ENCODE measurements around the gene C2orf76.
"Not testable (repeated sequence)": the region's sequence is repeated elsewhere in the genome, so short reads cannot be mapped to it uniquely, and the experiment has no call there.

C2orf76 gene

DNA sequence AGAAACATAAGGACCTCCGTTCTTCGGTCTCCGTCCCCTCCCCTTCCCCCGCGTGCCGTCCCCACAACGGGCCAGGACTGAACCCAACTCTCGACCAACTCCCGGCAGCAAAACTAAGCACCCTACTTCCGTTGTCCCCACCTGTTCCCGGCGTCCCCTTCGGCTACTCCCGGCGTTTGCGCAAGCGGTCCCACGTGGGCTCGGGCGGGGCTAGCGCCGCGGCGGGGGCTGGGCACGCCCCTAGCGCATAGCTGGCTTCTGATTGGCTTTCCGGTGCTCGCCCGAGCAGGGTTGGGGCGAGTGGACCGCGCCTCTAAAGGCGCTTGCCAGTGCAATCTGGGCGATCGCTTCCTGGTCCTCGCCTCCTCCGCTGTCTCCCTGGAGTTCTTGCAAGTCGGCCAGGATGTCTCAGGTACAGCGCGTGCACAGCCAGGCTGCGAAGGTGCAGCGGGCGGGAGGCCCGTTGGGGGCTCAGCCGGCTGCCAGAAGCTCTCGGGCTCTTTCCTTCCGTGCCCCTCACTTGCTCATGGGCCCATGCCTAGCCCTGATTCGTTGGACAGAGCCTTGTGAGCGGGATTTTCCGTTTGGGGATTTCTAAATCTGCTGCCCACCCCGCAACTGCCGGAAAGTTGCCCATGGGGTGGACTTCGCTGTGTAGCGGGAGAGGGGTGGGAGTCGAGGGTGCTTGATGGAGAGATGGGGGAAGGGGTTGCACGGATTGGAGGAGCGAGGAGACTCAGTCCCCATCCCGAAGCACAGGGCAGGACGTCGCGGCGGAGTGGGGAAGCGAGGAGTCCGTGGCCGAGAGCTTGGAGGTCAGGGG, at the start of gene C2orf76, which contains the start of gene DBI:
Gene C2orf76, minus strand, starts transcription at position 186 of the 823 bp plus-strand sequence. CDS start 26,875 bp downstream, outside the sequence.
Gene DBI, plus strand, starts transcription at position 329 of the 823 bp plus-strand sequence. Its CDS starts 75 bp downstream, at position 404.
- DNase-seq (ENCODE audit: low read depth in 3 of 3, low spot score in 1 of 3) = peak; percentile 75 to 86 (median 79)

DNA sequence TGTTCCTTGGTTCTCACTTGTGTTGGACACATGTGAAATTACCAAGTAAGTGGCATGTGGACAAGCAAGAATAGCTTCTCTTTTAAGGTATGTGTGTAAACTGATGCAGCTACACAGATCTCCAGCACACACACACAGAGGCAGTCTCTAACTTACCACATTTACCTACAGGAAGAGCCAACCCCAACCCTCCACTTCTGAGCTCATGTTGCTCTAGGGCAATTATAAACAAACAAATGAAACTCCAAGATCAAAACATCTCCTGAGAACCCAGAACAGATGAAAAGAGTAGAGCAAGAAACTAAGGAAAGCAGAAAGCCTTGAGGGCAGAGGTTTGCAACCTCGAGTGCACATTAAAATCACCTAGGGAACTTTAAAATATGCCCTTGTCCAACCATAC, 49.0 kb upstream of the C2orf76 start:
- DNase-seq (ENCODE audit: low read depth in 3 of 3, low spot score in 1 of 3) = no peak

DNA sequence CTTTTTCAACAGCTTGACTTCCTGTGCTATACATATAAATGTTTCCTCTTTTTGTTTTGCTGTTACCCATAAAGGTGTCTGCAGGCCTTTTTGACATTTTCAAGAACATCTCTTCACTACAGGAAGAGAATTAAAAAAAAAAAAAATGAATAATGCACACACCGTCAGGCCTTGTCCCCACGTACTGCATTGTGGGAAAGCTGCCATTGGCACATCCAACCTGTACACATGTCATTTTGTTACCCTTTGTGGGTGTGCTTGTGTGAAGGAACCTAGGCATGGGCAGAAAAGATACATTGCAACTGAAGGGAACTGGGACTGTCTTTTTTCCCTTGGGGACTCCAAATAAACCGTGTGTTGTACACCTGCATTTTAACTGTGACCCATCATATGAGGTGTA, 48.3 kb upstream of the C2orf76 start:
- DNase-seq (ENCODE audit: low read depth in 3 of 3, low spot score in 1 of 3) = no peak

DNA sequence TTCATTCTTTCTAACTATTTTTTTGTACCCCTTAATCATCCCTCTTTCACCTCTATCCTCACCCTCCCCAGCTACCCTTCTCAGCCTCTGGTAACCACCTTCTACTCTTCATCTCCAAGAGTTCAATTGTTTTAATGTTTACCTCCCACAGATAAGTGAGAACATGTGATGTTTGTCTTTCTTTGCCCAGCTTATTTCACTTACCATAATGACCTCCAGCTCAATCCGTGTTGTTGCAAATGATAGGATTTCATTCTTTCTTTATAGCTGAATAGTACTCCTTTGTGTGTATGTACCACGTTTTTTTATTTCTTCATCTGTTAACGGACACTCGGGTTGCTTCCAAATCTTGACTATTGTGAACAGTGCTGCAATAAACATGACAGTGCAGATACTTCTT, 42.9 kb upstream of the C2orf76 start:
- no peak for DNase-seq (ENCODE audit: low read depth in 3 of 3, low spot score in 1 of 3)

DNA sequence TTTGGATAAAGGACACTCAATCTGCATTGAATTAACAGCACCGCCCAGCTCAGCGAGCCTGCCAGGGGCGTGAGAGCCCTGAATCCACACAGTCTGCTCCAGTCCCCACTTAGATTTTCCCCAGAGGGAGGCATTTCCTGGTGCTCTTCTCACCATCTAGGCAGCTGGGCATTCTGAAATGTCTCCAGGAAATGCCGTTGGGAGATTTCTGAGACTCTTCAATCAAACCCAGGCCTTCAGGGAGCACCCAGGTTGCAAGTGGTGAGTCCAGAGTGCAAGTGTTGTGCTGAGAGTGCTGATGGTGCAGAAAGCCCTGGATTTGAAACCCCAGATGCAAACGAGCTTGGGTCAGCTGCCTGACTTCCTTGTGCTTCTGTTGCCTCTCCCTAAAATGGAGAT, 41.6 kb upstream of the C2orf76 start:
- no peak for DNase-seq (ENCODE audit: low read depth in 3 of 3, low spot score in 1 of 3)

DNA sequence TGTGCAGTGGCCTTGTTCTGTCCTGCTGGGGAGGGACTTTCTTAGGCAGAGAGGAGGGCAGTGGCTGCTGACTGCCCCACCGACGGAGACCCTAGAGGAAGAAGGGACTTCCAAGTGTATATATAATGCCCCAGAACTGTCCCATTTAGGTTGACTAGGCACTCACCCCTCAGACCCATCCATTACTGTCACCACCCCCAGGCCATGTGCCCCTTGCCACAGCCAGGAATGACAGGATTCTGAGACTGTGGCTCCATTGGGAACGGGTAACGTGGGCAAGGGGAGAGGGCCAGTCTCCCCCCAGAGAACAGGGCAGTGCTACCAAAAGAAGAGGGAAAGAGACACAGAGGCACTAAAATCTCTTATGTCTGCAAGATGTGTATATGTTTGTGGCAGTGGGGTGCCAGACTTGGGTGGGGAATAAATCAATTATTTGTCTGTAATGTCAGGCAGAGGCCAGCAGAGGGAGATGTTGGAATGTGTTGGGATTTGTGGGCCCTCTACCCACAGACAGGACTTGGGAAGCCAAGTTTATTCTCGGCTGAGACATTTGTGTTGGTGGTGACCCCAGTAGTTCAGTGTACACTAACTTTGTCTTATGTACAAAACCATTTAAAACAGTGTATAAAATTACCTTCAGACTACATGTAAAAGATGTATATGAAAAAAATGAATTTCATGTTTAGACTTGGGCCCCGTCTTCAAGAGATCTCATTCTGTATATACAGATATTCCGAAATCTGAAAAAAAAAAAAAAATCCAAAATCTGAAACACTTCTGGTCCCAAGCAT, 41.0 kb upstream of the C2orf76 start:
- DNase-seq (ENCODE audit: low read depth in 3 of 3, low spot score in 1 of 3) = no peak

DNA sequence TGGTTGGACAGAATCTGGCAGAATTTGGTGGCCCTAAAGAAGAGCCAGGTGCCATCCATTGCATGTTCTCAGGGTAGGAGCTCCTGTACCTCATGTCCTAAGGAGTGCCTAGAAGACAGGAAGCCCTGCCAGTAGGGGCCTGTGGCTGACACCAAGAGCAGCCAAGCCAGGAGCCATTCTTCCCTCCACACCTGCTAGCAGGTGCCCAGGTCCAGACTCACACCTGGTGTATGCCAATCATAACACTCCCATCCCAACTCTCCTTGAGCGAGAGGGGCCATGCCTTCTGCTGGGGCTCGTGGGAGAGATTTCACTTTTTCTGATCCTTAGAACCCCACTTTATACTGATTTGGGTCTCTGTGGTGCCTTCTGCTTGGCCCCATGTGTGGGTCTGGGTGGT, 38.5 kb upstream of the C2orf76 start:
- DNase-seq (ENCODE audit: low read depth in 3 of 3, low spot score in 1 of 3) = no peak

DNA sequence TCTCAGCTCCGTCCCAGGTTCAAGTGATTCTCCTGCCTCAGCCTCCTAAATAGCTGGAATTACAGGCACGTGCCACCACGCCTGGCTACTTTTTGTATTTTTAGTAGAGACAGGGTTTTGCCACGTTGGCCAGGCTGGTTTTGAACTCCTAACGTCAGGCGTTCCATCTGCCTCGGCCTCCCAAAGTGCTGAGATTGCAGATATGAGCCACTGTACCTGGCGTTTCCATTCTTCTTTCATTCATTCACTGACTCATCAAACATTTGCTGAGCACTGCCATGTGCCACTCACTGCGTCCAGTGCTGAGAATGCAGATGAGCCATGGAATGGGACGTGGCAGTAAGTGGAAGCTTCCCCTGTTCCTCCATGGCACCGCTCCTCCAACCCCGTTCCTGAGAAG, 37.0 kb upstream of the C2orf76 start:
- not testable (repeated sequence) for DNase-seq (ENCODE audit: low read depth in 3 of 3, low spot score in 1 of 3)

DNA sequence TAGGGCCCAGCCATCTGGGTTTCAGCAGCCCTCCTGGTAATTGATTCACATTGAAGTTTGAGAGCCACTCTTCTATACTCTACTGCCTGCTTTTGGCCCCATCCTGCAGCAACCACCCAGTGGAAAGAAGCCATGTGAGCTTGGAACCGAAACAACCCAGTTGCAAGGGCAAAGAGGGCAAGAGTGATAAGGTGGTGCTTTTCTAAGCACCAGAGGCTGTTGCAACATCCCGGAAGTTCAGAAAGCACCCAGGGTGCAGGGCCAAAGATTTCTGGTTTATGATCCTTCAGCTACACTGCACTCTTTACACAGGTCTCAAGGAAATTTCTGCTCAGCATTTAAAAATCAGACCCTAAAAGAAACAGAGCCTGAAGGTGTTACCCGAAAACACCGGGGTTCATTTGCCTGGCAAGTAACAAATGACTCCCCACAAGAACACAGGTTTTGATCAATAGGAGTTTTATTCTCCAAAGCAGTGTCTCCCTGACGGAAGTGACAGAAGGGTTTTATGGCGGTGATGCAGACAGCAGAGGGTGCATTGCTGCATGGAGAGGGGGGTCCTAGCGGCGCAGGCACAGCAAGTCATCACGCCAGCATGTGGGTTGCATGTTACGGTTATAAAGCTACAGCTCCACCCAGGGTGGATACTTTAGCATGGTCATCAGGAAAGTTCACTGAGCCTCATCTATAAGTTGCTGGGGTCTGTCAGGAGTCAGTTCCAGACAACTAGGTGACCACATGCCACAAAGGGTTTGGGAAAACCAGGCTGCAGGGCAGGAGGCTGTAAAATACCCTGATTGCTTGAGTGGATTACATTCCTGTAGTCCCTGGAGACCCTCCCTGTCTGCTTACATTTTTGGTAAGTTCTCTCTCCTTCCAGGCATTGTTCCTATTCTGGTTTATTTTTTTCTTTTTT, 36.3 kb upstream of the C2orf76 start:
- DNase-seq (ENCODE audit: low read depth in 3 of 3, low spot score in 1 of 3) = no peak

DNA sequence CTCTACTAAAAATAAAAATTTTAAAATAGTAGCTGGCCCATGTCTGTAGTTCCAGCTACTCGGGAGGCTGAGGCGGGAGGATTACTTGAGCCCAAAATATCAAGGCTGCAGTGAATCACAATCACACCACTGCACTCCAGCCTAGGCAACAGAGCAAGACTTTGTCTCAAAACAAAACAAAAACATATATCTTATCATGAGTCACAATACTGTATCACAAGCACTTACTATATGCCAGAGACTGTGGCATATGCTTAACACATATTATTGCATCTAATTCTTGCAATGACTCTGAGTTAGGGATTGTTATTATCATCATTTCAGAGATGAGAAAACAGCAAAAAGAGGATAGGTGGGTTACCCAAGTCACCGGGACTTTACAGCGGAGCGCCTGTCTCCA, 35.5 kb upstream of the C2orf76 start:
- no peak for DNase-seq (ENCODE audit: low read depth in 3 of 3, low spot score in 1 of 3)

DNA sequence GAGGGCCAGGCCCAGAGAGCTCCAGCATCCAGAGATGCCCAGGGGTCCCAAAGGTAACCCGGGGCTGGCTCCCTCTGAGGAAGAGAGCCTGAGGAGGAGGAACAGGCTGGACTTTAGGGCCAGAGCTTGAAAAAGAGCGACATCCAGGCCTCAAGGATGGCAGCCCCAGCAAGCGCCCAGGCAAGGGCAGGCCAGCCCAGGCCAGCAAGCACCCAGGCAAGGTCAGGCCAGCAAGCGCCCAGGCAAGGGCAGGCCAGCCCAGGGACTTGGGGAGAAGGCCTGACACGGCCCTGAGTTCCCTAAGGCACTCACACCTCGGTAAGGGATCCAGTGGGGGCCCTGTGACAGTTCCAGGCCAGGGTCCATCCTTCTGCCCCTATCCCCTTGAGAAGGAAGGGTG, 30.6 kb upstream of the C2orf76 start:
- no peak for DNase-seq (ENCODE audit: low read depth in 3 of 3, low spot score in 1 of 3)

DNA sequence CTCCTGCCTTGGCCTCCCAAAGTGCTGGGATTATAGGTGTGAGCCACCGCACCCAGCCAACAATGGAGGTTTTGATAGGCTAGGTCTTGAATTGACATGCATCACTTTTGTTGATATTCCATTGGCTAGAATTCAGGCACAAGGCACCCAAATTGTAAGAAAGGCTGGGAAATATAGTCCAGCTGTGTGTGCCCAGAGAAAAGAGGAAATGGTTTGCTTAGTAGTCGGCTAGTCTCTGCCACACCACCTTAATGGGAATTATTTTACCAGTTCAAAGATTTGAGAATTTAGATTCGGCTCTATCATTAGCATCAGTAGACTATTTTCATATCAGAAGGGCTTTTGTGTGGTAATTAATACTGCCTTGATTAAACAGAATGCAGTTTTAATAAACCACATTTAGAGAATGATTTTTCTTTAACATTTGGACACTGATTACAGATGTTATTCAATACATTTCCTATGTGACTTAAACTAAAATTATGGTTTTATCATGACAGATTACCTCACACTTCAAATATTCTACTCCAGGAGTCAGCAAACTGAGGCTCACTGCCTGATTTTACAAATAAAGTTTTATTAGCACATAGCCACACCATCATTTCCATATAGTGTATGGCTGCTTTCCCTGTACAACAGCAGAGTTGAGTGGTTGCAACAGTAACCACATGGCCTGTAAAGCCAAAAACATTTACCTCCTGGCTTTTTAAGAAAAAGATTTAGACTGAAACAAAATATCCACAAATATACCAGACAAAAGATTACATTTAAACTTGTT, 27.5 kb upstream of the C2orf76 start:
- no peak for DNase-seq (ENCODE audit: low read depth in 3 of 3, low spot score in 1 of 3)

DNA sequence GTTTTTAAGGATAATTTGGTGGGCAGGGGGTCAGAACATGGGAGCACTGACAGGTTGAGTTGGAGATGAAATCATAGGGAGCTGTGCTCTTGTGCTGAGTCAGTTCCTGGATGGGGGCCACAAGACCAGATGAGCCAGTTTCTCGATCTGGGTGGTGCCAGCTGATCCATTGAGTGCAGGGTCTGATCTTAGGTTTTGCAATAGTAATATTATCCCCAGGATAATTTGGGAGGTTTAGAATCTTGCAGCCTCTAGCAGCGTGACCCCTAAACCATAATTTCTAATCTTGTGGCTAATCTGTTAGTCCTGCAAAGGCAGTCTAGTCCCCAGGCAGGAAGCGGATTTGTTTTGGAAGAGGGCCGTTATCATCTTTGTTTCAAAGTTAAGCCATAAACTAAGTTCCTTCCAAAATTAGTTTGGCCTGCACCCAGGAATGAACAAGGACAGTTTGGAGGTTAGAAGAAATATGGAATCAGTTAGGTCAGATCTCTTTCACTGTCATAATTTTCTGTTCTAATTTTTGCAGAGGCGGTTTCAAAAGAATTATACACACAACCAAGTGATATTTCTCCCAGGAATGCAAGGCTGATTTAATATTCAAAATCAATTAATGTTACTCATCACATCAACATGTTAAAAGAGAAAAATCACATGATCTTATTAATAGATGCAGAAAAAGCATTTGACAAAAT, 23.1 kb upstream of the C2orf76 start:
- no peak for DNase-seq (ENCODE audit: low read depth in 3 of 3, low spot score in 1 of 3)

DNA sequence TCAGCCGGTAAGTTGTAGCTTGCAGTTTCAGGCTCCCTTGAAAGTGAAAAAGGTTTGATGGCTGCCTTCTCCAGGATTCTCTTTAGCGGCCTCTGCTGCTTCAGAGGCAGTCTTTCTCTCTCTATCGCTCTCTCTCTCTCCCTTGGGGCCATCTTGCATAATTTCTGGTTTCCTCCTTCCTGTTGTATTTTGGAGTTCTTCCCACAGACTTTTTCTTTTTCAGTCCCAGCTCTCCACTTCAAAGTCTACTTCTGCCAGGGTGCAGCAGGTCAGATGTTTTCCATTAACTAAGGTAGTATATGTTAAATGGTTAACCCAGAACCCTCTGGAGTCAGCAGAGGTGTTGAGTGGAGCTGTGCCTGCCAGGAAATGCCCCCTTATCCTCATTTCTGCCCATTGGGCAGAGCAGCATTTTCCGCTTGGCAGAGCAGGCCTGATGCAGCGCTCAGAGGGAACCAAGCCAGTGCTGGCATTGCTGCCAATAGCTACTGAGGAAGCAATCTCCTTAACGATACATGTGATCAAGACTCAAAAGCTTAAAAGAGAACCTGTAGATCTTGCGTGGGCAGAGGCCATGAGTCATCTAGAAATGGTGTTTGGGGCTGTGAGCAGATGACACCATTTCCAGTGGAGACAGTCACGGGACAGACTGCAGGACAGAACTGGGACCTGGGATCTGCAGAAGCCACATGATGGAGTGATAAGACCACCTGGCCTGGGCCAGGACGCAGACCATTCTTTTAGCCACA, 20.9 kb upstream of the C2orf76 start:
- DNase-seq (ENCODE audit: low read depth in 3 of 3, low spot score in 1 of 3) = no peak

DNA sequence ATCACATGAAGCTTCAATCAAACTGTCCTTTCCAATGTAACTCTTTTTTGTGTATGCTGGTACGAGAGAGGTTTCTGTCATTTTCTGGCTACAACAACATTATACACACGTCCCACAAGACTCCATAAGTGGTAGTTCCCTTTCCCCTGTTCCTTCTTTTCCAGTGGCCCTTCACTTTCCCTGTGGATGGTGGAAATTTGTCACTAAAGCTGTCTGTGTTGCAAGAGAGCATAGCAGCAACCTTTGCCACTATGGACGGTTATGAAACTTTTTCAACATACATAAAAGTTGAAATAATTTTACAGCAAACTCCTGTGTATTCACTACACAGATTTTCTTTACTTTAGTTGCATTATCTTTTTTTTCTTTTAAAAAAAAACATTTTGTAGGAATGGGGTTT, 18.8 kb upstream of the C2orf76 start:
- no peak for DNase-seq (ENCODE audit: low read depth in 3 of 3, low spot score in 1 of 3)

DNA sequence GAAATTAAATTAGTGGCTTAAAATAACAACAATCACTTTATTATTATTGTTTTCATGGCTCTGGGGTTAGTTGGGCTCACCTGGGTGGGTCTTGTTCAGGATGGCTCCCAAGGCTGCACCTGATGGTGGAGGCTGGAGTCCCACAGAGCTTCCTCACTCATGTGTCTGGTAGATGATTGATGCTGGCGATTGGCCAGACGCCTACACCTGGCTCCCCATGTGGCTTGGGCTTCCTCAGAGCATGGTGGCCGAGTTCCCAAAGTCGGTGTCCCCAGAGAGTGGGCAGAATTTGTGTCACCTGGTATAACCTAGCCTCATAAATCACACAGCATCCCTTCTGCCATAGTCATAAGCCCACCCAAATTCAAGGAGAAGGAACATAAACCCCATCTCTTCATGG, 18.3 kb upstream of the C2orf76 start:
- no peak for DNase-seq (ENCODE audit: low read depth in 3 of 3, low spot score in 1 of 3)

DNA sequence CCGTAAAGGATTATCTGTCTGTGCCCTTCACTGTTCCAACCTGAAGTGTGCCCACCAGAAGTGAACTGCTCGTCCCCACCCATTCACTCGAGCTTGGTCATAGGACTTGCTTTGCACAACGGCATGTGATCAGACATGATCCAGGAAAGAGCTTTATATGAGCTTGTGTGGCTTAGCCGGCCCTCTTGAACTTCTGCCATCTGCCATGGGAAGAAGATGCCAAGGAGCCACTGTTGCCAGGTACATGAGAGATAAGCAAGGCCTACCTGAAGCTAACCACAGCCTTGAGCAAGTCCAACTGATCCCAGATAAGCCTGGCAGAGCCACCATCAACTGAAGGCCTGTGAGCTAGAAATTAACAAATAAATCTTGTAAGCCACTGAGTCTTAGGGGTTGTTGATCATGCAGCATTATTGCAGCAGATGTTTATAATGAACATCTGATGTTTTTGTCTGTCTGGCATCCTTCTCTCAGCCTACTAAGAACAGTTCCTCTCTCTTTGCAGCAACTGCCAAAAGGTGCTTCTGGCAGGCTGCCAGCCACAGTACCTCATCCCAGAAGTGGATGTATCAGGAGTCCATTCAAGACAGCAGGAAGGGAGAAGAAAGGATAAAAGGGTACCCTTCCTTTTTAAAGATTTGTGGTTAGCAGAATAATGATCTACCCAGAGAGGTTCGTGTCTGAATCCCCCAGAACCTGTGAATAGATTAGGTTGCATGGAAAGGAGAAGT, 16.9 kb upstream of the C2orf76 start:
- DNase-seq (ENCODE audit: low read depth in 3 of 3, low spot score in 1 of 3) = no peak

DNA sequence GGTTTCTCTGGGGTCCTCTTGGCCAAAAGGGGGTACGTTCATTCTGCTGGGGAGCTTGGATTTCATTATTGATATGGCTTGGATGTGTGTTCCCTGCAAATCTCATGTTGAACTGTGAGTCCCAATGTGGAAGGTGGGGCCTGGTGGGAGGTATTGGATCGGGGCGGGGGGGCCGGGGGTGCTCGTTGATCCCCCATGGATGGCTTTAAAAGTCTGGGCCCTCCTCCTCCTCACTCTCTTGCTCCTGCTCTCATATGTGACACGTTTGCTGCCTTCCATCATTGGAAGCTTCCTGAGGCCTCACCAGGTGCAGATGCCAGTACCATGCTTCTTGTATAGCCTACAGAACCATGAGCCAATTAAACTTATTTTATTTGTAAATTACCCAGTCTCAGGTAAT, 11.9 kb upstream of the C2orf76 start:
- no peak for DNase-seq (ENCODE audit: low read depth in 3 of 3, low spot score in 1 of 3)

DNA sequence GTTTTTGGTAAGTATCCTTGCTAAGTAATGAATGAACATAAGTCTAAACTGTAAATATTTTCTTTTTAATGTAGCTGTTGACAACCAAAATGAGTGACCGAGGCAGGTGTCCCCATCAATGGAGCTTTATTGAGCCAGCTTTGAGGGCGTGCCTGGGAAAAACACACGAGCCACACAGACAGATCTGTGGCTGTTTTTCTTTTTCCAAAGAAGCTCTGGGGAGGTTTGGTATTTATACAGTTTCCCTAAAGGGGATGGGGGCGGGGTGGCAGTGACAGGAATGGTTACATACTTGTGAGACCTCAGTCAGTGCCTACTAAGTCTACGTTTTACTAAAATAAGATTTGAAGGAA, 11.3 kb upstream of the C2orf76 start:
- no peak for DNase-seq (ENCODE audit: low read depth in 3 of 3, low spot score in 1 of 3)
